Mucosa of stomach (tissue), 1 donor: Measurements from ENCODE around the gene CTSF.
"Not testable (repeated sequence)": the region's sequence is repeated elsewhere in the genome, so short reads cannot be mapped to it uniquely, and the experiment has no call there.

Experiments
- H3K27me3 ChIP-seq: one replicate; pipeline ENCODE4 v1.7.0; 2013; ENCODE audit warnings: mild to moderate bottlenecking, low read length; ENCODE audit not compliant: control insufficient read depth, insufficient read depth
- H3K36me3 ChIP-seq: one replicate; pipeline ENCODE4 v1.7.0; 2013; ENCODE audit warnings: low read length; ENCODE audit not compliant: control insufficient read depth, insufficient read depth
- H3K4me1 ChIP-seq: one replicate; pipeline ENCODE4 v1.7.0; 2013; ENCODE audit warnings: mild to moderate bottlenecking, low read length; ENCODE audit not compliant: control insufficient read depth, insufficient read depth
- H3K4me3 ChIP-seq: one replicate; pipeline ENCODE4 v1.7.0; 2013; ENCODE audit warnings: low read length
- H3K9ac ChIP-seq: one replicate; pipeline ENCODE4 v1.7.0; 2013; ENCODE audit warnings: mild to moderate bottlenecking, low read length, moderate library complexity
- H3K9me3 ChIP-seq: one replicate; pipeline ENCODE4 v1.7.0; 2013; ENCODE audit warnings: mild to moderate bottlenecking, low read length, moderate library complexity; ENCODE audit not compliant: control insufficient read depth
- donor health status: Pancreatic carcinoma.

The CTSF gene

DNA sequence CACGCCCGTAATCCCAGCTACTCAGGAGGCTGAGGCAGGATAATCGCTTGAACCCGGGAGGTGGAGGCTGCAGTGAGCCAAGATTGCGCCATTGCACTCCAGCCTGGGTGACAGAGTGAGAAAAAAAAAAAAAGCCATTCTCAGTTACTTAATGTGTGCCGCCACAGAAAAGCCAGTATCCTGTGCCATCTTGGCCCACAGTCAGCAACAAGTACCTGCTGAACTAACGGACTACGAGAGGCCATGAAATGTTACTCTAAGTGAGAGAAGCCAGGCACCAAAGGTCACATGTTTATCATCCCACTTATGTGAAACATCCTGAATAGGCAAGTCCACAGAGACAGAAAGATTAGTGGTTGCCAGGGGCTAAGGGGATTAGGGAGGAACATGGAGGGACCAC, 27.8 kb downstream of the CTSF start:
- not testable (repeated sequence) for H3K9me3 ChIP-seq, H3K36me3 ChIP-seq, H3K4me1 ChIP-seq, H3K9ac ChIP-seq, H3K4me3 ChIP-seq, H3K27me3 ChIP-seq

DNA sequence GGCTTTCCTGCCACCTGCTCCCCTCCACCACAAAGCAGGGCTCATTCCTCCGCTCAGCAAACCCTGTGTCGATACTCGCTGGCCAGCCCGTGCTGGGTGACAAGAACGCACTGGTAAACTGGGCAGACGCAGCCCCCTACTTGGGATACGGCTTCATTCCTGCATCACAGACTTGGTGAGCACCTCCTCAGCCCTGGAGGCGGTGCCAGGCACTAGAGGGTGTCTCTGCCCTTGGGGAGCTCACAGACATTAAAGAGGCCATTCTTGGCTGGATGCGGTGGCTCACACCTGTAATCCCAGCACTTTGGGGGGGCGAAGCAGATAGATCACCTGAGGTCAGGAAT, 28.6 kb downstream of the CTSF start:
- Histone ChIP-seq H3K36me3 (no peaks in the 10 kb centered on the region), H3K27me3 (no peaks in the 10 kb centered on the region)

DNA sequence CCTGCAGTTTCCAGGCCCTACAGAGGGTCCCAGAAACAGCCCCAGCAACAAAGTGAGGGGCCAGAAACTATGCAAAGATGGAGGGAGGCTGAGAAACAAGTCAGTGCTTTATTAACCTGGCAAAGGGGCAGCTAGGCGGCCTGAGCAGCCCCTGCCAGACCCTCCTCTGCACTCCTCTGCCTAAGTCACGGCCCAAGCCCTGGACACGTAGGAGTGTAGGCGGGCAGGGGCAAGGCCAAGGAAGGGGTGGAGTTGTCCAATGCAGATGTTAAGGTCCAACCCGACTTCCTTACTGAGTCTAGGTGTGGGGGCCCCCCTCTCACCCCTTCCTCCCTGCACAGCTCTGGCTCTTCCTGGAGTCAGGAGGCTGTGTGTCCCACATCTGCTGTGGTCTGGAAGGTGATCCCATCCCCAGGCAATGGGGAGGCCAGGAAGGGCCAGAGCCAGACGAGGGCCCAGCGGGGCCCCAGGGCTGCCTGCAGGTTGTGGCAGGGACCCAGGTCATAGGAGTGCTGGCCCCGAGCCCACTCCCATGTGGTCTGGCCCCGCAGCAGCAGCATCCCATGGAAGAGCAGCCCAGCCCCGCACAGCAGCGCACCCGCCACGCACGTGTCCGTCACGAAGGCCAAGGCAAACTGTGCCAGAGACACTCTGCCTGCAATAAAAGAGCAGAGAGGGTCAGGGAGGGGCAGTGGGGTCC, 29.1 kb downstream of the CTSF start:
- no peak overlapping the region for H3K9ac ChIP-seq
- no peak overlapping the region for H3K4me3 ChIP-seq
- no peaks in the 10 kb centered on the region for H3K27me3 ChIP-seq
- H3K4me1 ChIP-seq = peaks cover 4% of the 10 kb centered on the region
- H3K36me3 ChIP-seq = no peaks in the 10 kb centered on the region
- no peaks in the 10 kb centered on the region for H3K9me3 ChIP-seq

More for the DNA sequence above, 28.6 kb downstream of the CTSF start:
- Histone ChIP-seq H3K9ac (no peak overlapping the region), H3K4me1 (peaks cover 5% of the 10 kb centered on the region), H3K9me3 (no peaks in the 10 kb centered on the region), H3K4me3 (no peak overlapping the region)

DNA sequence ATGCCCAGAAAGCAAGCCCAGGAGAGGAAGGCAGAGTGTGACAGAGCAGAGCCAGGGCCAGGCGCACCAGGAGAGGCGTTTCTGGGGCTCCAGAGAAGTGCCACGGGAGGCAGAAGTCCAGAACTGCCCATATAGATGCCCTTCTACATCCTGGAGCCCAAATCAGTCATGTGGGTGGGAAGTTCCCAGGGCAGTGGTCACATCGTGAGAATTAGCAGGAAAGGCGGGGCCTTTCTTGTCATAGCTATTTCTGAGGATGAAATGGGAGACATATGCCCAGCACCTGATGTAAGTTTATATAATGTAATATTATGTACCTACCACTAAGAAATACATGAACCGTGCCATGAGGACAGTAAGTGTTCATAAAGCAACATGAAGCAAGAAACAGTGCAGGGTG, 35.6 kb downstream of the CTSF start:
- no peaks in the 10 kb centered on the region for H3K9me3 ChIP-seq
- H3K9ac ChIP-seq = no peak overlapping the region
- H3K4me1 ChIP-seq = no peaks in the 10 kb centered on the region
- H3K4me3 ChIP-seq = no peak overlapping the region
- H3K27me3 ChIP-seq = no peaks in the 10 kb centered on the region
- no peaks in the 10 kb centered on the region for H3K36me3 ChIP-seq

DNA sequence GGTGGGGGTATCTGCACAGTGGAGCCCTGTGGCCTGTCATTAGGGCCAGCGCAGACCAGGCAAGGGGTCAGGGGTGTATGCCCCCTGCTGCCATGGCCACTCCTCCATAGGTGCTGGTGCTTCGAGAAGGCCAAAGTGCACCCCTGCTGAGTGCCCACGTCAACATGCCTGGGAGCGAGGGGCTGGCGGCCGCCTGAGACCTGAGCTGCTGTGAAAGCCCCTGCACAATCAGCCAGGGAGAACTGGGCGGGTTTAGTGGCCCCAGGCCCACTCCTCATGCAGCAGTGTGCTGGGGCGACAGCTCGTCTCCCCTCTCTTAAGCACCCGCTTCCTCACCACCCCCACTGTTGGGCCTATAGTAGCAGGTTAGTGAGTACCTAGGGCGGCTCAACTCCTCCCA, 36.6 kb downstream of the CTSF start:
- no peaks in the 10 kb centered on the region for H3K9me3 ChIP-seq
- H3K4me1 ChIP-seq = no peaks in the 10 kb centered on the region
- no peak overlapping the region for H3K9ac ChIP-seq
- no peaks in the 10 kb centered on the region for H3K27me3 ChIP-seq
- no peak overlapping the region for H3K4me3 ChIP-seq
- H3K36me3 ChIP-seq = no peaks in the 10 kb centered on the region

DNA sequence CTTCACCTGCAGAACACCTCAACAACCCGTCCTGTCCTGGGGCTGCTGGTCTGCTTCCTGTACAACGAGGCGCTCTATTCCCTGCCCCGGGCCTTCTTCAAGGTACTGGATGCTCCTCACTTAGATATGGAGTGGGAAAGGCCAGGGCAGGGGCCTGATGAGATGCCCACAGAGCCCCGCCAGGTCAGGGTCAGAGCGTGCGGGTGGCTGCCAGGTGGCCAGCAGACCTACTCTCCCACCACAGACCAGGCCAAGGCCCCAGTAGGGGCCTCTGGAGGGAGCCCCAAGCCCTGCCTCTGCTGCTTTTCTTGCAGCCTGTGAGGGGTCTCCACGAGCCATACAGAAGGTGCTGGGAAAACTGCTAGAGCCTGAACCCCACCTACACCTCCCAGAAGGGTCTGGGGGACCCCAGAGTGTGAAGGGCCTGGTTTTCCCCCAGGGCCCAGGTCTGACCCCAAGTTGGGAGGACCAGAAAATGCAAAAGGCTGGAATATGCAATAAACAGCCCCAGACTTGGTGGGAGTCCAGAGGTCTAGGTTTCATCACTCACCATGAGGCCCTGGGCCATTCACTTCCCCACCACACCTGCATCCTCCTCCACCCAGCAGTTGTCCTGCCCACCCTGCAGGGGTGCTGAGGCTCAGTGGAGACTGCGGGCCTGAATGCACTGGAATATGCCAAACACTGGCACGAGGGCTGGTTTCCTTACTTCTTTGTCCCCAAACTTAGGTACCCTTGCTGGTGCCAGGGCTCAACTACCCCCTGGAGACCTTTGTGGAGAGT, 37.3 kb downstream of the CTSF start:
- Histone ChIP-seq H3K9ac (no peak overlapping the region), H3K36me3 (no peaks in the 10 kb centered on the region)

DNA sequence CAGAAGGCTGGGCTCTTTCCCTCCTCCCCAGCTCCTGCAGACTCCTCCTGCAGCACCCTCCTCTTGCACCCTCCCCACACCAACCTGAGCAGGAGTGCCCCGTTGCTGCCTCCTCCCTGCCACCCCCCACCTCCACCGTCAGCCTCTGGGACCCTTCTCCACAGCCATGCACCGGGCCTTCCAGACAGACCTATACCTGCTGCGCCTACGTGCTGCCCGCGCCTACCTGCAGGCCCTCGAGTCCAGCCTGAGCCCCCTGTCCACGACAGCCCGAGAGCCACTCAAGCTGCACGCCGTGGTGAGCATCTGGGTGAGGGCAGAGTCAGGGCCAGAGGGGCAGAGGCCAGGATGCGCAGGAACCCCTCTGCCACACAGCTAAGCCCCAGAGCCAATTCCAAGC, 38.8 kb downstream of the CTSF start:
- H3K4me1 ChIP-seq = no peaks in the 10 kb centered on the region
- no peak overlapping the region for H3K9ac ChIP-seq
- H3K4me3 ChIP-seq = no peak overlapping the region
- H3K9me3 ChIP-seq = no peaks in the 10 kb centered on the region
- H3K36me3 ChIP-seq = no peaks in the 10 kb centered on the region
- no peaks in the 10 kb centered on the region for H3K27me3 ChIP-seq

More for the DNA sequence above, 37.3 kb downstream of the CTSF start:
- Histone ChIP-seq H3K4me3 (no peak overlapping the region), H3K4me1 (no peaks in the 10 kb centered on the region), H3K27me3 (no peaks in the 10 kb centered on the region), H3K9me3 (no peaks in the 10 kb centered on the region)

DNA sequence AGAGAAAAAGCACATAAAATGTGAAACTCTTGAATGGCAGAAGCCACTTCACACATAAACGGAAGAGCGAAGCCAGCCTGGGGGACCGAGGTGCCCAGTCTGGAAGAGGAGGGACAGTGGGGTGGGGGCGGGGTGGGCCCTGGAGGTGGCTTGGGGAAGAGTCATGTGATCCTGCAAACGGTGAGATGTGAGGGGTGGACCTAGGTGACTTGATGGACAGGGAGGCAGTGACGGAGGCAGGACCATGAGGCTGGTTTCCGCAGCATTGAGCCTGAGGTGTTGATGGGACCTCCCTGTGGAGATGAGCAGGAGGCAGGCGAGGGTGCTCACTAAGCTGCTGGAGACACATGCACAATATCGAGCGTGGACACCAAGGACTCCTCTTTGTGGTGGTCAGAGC, 39.3 kb downstream of the CTSF start:
- no peaks in the 10 kb centered on the region for H3K27me3 ChIP-seq
- H3K4me3 ChIP-seq = no peak overlapping the region
- no peaks in the 10 kb centered on the region for H3K4me1 ChIP-seq
- no peaks in the 10 kb centered on the region for H3K9me3 ChIP-seq
- H3K36me3 ChIP-seq = no peaks in the 10 kb centered on the region
- no peak overlapping the region for H3K9ac ChIP-seq

DNA sequence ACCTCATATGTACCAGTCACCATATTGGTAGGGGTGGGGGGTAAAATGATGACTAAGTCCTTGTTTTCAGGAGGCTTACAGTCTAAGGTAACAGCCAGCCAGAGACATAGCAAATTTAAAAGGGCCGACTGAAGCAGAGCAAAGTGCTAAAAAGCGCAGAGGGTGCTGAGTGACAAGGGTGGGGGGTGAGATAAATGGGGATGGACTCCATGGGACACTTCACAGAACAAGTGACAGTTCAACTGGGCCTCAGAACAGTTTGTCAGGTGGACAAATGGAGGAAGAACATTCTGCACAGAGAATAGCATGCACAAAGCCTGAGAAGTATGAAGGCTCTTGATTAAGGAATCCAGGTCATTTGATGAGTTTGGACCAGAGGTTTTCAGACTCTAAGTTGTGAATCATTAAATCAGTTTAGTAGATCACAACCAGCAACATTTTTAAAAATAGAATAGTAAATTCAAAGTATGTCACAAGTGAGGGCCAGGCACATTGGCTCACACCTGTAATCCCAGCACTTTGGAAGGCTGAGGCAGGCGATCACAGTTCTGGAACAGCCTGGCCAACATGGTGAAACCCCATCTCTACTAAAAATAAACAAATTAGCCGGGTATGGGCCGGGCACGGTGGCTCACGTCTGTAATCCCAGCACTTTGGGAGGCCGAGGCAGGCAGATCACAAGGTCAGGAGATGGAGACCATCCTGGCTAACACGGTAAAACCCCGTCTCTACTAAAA, 43.9 kb downstream of the CTSF start:
- peaks cover 10% of the 10 kb centered on the region for H3K36me3 ChIP-seq
- no peak overlapping the region for H3K9ac ChIP-seq

DNA sequence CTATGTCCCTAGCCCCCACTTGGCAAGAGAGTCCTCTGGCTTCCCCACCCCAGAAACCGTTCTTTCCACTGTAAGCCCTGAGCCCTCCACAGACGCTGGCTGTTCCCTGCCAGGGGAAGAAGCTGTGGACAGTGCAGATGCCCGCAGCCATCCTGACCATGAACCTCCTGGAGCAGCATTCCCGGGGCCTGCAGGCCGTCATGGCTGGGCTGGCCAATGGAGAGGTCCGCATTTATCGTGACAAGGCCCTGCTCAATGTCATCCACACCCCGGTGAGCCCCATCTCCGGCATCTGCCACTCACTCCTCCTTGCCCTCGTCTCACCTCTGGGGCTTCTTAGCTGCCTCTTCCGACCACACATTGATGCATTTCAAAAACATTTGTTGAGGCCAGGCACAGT, 44.8 kb downstream of the CTSF start:
- Histone ChIP-seq H3K36me3 (peaks cover 10% of the 10 kb centered on the region), H3K9ac (no peak overlapping the region), H3K27me3 (no peaks in the 10 kb centered on the region), H3K4me1 (no peaks in the 10 kb centered on the region), H3K4me3 (no peak overlapping the region), H3K9me3 (no peaks in the 10 kb centered on the region)

More for the DNA sequence above, 43.9 kb downstream of the CTSF start:
- Histone ChIP-seq H3K4me1 (no peaks in the 10 kb centered on the region), H3K4me3 (no peak overlapping the region), H3K9me3 (no peaks in the 10 kb centered on the region), H3K27me3 (no peaks in the 10 kb centered on the region)
